ENCODE measurements around the gene PACSIN2. TPM values are rescaled to one million over a fixed set of nuclear protein-coding genes. Genes with fewer than 3 reads are reported as not detected.

PACSIN2 gene
- total RNA-seq, 1 experiment from 2014 or later = 103 TPM

DNA sequence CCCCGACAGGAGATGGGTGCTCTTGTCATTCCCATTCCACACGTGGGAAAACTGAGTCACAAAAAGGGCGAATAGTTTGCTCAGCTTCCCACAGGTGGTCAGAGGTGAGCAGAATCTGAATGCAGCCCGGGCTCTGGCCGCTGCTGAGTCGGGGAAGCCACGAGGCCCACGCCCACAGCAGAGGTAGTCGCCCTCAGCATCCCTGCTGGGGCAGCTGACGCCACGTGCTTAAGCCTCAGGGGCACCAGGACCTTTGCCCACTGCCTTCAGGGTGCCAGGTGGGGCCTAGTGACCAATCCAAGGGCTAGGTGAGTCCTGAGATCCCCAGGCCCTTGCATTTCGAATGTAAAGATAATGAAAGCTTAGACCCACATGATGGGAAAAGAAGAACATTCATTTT is 133.7 kb downstream of the PACSIN2 start:
- Histone ChIP-seq H3K9me3 (ENCODE audit: insufficient read depth, low read depth) (no peaks in the 10 kb centered on the region), H3K27ac (no peak overlapping the region), H4K20me1 (ENCODE audit: insufficient read depth) (peaks cover 9% of the 10 kb centered on the region), H3K27me3 (ENCODE audit: insufficient read depth, low read depth) (no peaks in the 10 kb centered on the region), H3K4me2 (no peak overlapping the region), H3K4me1 (replicated peaks; ENCODE audit: insufficient read depth) (no peaks in the 10 kb centered on the region), H3F3A (ENCODE audit: insufficient read depth, low read depth) (no peaks in the 10 kb centered on the region; the same call in 1 of the 2 replicates), H3K36me3 (ENCODE audit: low read depth) (peaks cover 29% of the 10 kb centered on the region; the same call in 1 of the 2 replicates), H2AFZ (no peak overlapping the region), H3K79me2 (ENCODE audit: low read depth) (no peaks in the 10 kb centered on the region), H3K4me3 (no peak overlapping the region), H3K9me2 (ENCODE audit: insufficient read depth) (no peaks in the 10 kb centered on the region)
- intact Hi-C loops (cut with micrococcal nuclease; ENCODE audit: unreplicated experiment) = no loop called here
- TF ChIP-seq, protein P1, sequence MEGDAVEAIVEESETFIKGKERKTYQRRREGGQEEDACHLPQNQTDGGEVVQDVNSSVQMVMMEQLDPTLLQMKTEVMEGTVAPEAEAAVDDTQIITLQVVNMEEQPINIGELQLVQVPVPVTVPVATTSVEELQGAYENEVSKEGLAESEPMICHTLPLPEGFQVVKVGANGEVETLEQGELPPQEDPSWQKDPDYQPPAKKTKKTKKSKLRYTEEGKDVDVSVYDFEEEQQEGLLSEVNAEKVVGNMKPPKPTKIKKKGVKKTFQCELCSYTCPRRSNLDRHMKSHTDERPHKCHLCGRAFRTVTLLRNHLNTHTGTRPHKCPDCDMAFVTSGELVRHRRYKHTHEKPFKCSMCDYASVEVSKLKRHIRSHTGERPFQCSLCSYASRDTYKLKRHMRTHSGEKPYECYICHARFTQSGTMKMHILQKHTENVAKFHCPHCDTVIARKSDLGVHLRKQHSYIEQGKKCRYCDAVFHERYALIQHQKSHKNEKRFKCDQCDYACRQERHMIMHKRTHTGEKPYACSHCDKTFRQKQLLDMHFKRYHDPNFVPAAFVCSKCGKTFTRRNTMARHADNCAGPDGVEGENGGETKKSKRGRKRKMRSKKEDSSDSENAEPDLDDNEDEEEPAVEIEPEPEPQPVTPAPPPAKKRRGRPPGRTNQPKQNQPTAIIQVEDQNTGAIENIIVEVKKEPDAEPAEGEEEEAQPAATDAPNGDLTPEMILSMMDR (conservative IDR thresholded peaks at IDR 0.05) = no peak
- no peak for TF ChIP-seq EZH2 (IDR thresholded peaks at IDR 0.05; ENCODE audit: low read depth)
- ChIA-PET CTCF (no interaction called here), POLR2A (ENCODE audit: unreplicated experiment) (no interaction called here)
- DNase-seq = no peak
- no TSS peak for BruUV-seq (replicated peaks)

GRCh38 chr22:42880815-42881214 is 134.1 kb downstream of the PACSIN2 start:
- peaks cover 9% of the 10 kb centered on the region; the same call in 1 of the 2 replicates for H4K20me1 ChIP-seq (ENCODE audit: insufficient read depth)
- no peaks in the 10 kb centered on the region for H3K9me2 ChIP-seq (ENCODE audit: insufficient read depth)
- ChIA-PET POLR2A (ENCODE audit: unreplicated experiment) (no interaction called here), CTCF (no interaction called here)
- no peak overlapping the region for H3K4me3 ChIP-seq
- intact Hi-C loops (cut with micrococcal nuclease; ENCODE audit: unreplicated experiment) = no loop called here
- no peaks in the 10 kb centered on the region for H3K4me1 ChIP-seq (replicated peaks; ENCODE audit: insufficient read depth)
- H2AFZ ChIP-seq = no peak overlapping the region
- H3K27ac ChIP-seq = no peak overlapping the region
- DNase-seq = no peak
- no peaks in the 10 kb centered on the region for H3K27me3 ChIP-seq (ENCODE audit: insufficient read depth, low read depth)
- no peak for TF ChIP-seq EZH2 (IDR thresholded peaks at IDR 0.05; ENCODE audit: low read depth)
- TF ChIP-seq, protein P1 (conservative IDR thresholded peaks at IDR 0.05) = no peak
- no peaks in the 10 kb centered on the region for H3K9me3 ChIP-seq (ENCODE audit: insufficient read depth, low read depth)
- H3K79me2 ChIP-seq (ENCODE audit: low read depth) = no peaks in the 10 kb centered on the region
- H3F3A ChIP-seq (ENCODE audit: insufficient read depth, low read depth) = no peaks in the 10 kb centered on the region; the same call in 1 of the 2 replicates
- H3K4me2 ChIP-seq = no peak overlapping the region
- BruUV-seq (replicated peaks) = no TSS peak
- H3K36me3 ChIP-seq (ENCODE audit: low read depth) = peaks cover 29% of the 10 kb centered on the region; the same call in 1 of the 2 replicates

GRCh38 chr22:42879371-42880021 is 135.5 kb downstream of the PACSIN2 start:
- Histone ChIP-seq H3K27me3 (ENCODE audit: insufficient read depth, low read depth) (no peaks in the 10 kb centered on the region), H3K79me2 (ENCODE audit: low read depth) (no peaks in the 10 kb centered on the region), H3K9me2 (ENCODE audit: insufficient read depth) (no peaks in the 10 kb centered on the region), H2AFZ (no peak overlapping the region), H3K36me3 (ENCODE audit: low read depth) (peaks cover 29% of the 10 kb centered on the region; the same call in 1 of the 2 replicates), H3K4me3 (no peak overlapping the region), H4K20me1 (ENCODE audit: insufficient read depth) (peaks cover 9% of the 10 kb centered on the region; the same call in 1 of the 2 replicates), H3K4me2 (no peak overlapping the region), H3K4me1 (replicated peaks; ENCODE audit: insufficient read depth) (no peaks in the 10 kb centered on the region), H3K9me3 (ENCODE audit: insufficient read depth, low read depth) (no peaks in the 10 kb centered on the region), H3K27ac (no peak overlapping the region), H3F3A (ENCODE audit: insufficient read depth, low read depth) (no peaks in the 10 kb centered on the region; the same call in 1 of the 2 replicates)
- ChIA-PET CTCF (no interaction called here), POLR2A (ENCODE audit: unreplicated experiment) (no interaction called here)
- TF ChIP-seq, protein P1 (conservative IDR thresholded peaks at IDR 0.05) = no peak
- no peak for TF ChIP-seq EZH2 (IDR thresholded peaks at IDR 0.05; ENCODE audit: low read depth)
- no TSS peak for BruUV-seq (replicated peaks)
- DNase-seq = no peak
- intact Hi-C loops (cut with micrococcal nuclease; ENCODE audit: unreplicated experiment) = no loop called here
